Colonic mucosa (tissue), 4 donors: Measurements from ENCODE around the gene MAGEA9. TPM values are rescaled to one million over a fixed set of nuclear protein-coding genes. Genes with fewer than 3 reads are reported as not detected.

Experiments used
- DNase-seq: peaks from one replicate; pipeline ENCODE4 v3.0.0-alpha.2; 2020
- H3K27ac ChIP-seq: fragments of 200-600 bp; one replicate; pipeline ENCODE4 v1.8.0; 2021
- H3K27me3 ChIP-seq: fragments of 200-600 bp; one replicate; pipeline ENCODE4 v1.8.0; 2021
- H3K36me3 ChIP-seq: fragments of 200-600 bp; one replicate; pipeline ENCODE4 v1.8.0; 2021
- H3K4me1 ChIP-seq: fragments of 200-600 bp; one replicate; pipeline ENCODE4 v1.8.0; 2021; ENCODE audit warnings: mild to moderate bottlenecking
- H3K4me3 ChIP-seq: fragments of 200-600 bp; one replicate; pipeline ENCODE4 v1.8.0; 2021
- H3K9ac ChIP-seq, 2 donors: one replicate each; pipeline ENCODE4 v1.7.0; 2013; ENCODE audit warnings: control low read depth in 2 of 2, low read depth in 2 of 2, low read length in 2 of 2
- H3K9me3 ChIP-seq: fragments of 200-600 bp; one replicate; pipeline ENCODE4 v1.8.0; 2021
- intact Hi-C: fragments of 100-400 bp; cut with DNase I; formaldehyde crosslinking; loops from one replicate; pipeline ENCODE4 v1.14.1; 2022
- total RNA-seq, 2 donors: library from RNA; stranded (reverse); fragmentation: NEBNext Ultra II Directional in 1 of 2; extraction: Animal tissue kit (Norgen Biotek cat#: 25700) in 1 of 2; gene quantifications; one replicate each; pipeline ENCODE4 v1.2.1, GENCODE V29; 2021
- TF ChIP-seq, protein P1 (sequence below): fragments of 200-600 bp; IDR thresholded peaks from one replicate; pipeline ENCODE4 v1.8.0; 2022; ENCODE audit warnings: antibody characterized with exemption, mild to moderate bottlenecking
- donor health status: healthy.
- donor health status: DM: no; HTN: no; CAD: no.
- donor health status: DM: no; HTN: no; CAD: no.

The MAGEA9 gene
- total RNA-seq, 2 donors from 2014 or later, result not detected

DNA sequence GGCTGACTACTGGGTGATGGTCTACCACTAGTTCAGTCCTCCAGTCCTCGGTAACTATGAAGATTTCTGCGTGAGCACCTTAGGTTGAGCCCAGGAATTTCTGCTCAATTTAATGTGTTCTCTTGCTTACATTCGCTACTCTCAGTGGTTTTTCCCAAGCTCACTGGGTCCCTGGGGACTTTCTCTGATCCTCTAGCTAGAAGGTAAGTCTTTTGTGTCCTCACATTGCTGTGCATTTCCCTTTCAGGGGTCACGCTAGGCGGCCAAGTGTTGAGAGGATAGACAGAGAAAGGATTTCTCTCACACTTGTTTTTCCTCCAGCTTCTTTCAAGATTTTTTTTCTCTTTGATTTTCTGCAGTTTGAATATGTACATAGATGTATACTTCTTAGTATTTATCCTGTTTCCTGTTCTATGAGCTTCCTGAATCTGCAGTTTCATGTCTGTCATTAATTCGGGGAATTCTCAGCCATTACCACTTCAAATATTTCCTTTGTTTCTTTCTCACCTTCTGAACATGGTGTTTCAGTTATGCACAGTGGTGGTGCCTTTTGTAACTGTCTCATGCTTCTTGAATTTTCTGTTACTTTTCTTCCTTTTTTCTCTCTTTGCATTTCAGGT lies 17.5 kb downstream of the MAGEA9 start:
- no peak overlapping the region for H3K9ac ChIP-seq
- no peak overlapping the region for H3K4me3 ChIP-seq
- H3K27me3 ChIP-seq, result no peaks in the 10 kb centered on the region
- intact Hi-C loops, result no loop called here
- no peak for DNase-seq
- TF ChIP-seq, protein P1, sequence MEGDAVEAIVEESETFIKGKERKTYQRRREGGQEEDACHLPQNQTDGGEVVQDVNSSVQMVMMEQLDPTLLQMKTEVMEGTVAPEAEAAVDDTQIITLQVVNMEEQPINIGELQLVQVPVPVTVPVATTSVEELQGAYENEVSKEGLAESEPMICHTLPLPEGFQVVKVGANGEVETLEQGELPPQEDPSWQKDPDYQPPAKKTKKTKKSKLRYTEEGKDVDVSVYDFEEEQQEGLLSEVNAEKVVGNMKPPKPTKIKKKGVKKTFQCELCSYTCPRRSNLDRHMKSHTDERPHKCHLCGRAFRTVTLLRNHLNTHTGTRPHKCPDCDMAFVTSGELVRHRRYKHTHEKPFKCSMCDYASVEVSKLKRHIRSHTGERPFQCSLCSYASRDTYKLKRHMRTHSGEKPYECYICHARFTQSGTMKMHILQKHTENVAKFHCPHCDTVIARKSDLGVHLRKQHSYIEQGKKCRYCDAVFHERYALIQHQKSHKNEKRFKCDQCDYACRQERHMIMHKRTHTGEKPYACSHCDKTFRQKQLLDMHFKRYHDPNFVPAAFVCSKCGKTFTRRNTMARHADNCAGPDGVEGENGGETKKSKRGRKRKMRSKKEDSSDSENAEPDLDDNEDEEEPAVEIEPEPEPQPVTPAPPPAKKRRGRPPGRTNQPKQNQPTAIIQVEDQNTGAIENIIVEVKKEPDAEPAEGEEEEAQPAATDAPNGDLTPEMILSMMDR, result no peak
- no peaks in the 10 kb centered on the region for H3K4me1 ChIP-seq
- H3K9me3 ChIP-seq, result no peaks in the 10 kb centered on the region
- no peak overlapping the region for H3K27ac ChIP-seq
- no peaks in the 10 kb centered on the region for H3K36me3 ChIP-seq

GRCh38 chrX:149799938-149800337 lies 18.2 kb downstream of the MAGEA9 start:
- no peak overlapping the region for H3K4me3 ChIP-seq
- H3K36me3 ChIP-seq, result no peaks in the 10 kb centered on the region
- H3K9me3 ChIP-seq, result no peaks in the 10 kb centered on the region
- H3K27ac ChIP-seq, result no peak overlapping the region
- intact Hi-C loops, result no loop called here
- no peak for DNase-seq
- H3K27me3 ChIP-seq, result no peaks in the 10 kb centered on the region
- no peak overlapping the region for H3K9ac ChIP-seq
- TF ChIP-seq, protein P1, result no peak
- no peaks in the 10 kb centered on the region for H3K4me1 ChIP-seq

DNA sequence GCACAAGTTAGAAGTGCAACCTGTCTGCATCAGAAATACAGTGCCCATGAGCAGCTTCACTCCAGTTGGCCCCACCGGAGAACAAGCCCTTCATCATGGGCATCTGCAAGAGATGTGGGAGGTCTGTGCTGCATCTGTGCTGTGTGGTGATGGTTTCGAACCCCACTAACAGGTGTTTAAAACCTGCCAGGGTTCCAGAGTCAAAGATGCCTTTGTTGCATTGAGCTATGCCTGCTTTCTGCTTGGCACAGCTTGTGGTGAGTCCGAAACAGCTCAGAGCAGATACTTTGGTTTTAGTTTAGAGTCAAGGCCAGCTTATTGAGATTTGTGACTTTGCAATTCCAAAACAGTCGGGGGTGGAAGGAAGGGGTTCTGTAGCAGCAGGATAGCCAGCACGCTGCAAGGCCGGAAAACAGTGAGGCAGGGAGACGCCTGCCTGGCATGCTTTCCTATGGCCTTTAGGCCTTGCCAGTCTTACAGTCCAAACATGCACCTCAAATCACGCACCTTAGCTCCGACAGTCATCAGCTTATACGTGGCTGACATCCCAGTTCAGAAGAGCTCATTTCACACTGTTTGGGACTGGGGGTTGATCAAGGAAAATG lies 21.8 kb downstream of the MAGEA9 start:
- no peaks in the 10 kb centered on the region for H3K36me3 ChIP-seq
- H3K9me3 ChIP-seq, result no peaks in the 10 kb centered on the region
- no peaks in the 10 kb centered on the region for H3K4me1 ChIP-seq
- intact Hi-C loops, result no loop called here
- TF ChIP-seq, protein P1, result no peak
- H3K9ac ChIP-seq, result no peak overlapping the region
- H3K27ac ChIP-seq, result no peak overlapping the region
- H3K4me3 ChIP-seq, result no peak overlapping the region
- no peak for DNase-seq
- H3K27me3 ChIP-seq, result no peaks in the 10 kb centered on the region

GRCh38 chrX:149804102-149804501 lies 22.4 kb downstream of the MAGEA9 start:
- Histone ChIP-seq H3K27ac (no peak overlapping the region), H3K36me3 (no peaks in the 10 kb centered on the region), H3K4me1 (no peaks in the 10 kb centered on the region), H3K27me3 (no peaks in the 10 kb centered on the region), H3K9me3 (no peaks in the 10 kb centered on the region), H3K4me3 (no peak overlapping the region), H3K9ac (no peak overlapping the region)
- DNase-seq, result no peak
- intact Hi-C loops, result no loop called here
- TF ChIP-seq, protein P1, result no peak

DNA sequence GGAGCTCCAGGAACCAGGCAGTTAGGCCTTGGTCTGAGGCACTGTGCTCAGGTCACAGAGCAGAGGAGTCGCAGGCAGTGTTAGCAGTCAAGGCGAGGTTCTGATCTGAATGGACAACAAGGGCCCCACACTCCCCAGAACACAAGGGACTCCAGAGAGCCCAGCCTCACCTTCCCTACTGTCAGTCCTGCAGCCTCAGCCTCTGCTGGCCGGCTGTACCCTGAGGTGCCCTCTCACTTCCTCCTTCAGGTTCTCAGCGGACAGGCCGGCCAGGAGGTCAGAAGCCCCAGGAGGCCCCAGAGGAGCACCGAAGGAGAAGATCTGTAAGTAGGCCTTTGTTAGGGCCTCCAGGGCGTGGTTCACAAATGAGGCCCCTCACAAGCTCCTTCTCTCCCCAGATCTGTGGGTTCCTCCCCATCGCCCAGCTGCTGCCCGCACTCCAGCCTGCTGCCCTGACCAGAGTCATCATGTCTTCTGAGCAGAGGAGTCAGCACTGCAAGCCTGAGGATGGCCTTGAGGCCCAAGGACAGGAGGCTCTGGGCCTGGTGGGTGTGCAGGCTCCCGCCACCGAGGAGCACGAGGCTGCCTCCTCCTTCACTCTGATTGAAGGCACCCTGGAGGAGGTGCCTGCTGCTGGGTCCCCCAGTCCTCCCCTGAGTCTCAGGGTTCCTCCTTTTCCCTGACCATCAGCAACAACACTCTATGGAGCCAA lies 26.2 kb downstream of the MAGEA9 start:
- H3K4me1 ChIP-seq, result no peaks in the 10 kb centered on the region
- intact Hi-C loops, result no loop called here
- no peak overlapping the region for H3K4me3 ChIP-seq
- no peak overlapping the region for H3K27ac ChIP-seq
- H3K9me3 ChIP-seq, result no peaks in the 10 kb centered on the region
- DNase-seq, result no peak
- H3K36me3 ChIP-seq, result no peaks in the 10 kb centered on the region
- no peak overlapping the region for H3K9ac ChIP-seq
- no peaks in the 10 kb centered on the region for H3K27me3 ChIP-seq
- TF ChIP-seq, protein P1, result no peak
